ENCODE measurements around the gene CLASP1. TPM values are rescaled to one million over a fixed set of nuclear protein-coding genes. Genes with fewer than 3 reads are reported as not detected.
"Not testable (repeated sequence)": the region's sequence is repeated elsewhere in the genome, so short reads cannot be mapped to it uniquely, and the experiment has no call there.

CLASP1 gene
- polyA plus RNA-seq, 1 donor from 2014 or later, result 16.0 TPM

DNA sequence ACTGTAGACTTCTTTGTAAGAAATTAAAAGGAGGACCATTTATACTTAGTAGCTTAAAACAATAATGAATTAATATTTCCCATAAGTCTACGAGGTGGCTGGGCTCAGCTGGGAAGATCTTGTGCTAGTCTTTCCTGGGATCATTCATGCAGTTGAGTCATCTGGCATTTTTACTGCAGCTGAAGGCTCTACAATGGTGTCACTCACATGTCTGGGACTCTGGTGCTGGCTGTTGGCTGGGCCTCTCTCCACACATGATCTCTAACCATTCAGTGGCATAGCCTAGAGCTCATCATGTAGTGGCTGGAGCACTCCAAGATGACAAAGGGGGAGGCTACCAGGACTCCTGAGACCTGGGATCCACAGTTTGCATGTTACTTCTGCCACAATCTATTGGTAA, 35.5 kb downstream of the CLASP1 start:
- Mint-ChIP-seq H3K4me1 (peaks cover 6 to 16% (median 11%) of the 10 kb centered on the region in 3 donors), H3K27me3 (no peaks in the 10 kb centered on the region), H3K9me3 (peaks cover 0 to 2% (median 0%) of the 10 kb centered on the region in 3 donors), H3K27ac (peak overlapping the region in 1 of 3 donors; percentile 64), H3K36me3 (peaks cover 2% of the 10 kb centered on the region), H3K4me3 (peak overlapping the region in 1 of 4 donors; percentile 66)

DNA sequence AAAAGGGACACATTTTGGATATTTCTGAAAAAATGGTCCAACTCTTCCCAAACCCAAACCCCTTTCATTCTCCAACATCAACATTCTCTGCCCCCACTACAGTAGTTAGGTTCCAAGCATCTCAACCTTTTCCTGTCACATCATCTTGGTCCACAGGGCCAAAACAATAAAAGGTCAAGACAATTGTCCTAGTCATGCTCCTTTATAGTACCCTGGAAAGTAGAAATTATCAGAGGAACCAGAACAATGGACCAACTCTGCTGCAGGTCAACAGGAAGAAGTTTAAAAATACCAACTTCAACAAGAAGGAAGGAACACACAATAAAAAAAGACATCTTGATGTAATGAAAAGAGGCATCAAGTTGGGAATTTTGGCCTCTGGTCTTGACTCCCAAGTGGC, 36.1 kb downstream of the CLASP1 start:
- H3K27ac Mint-ChIP-seq, result peak overlapping the region in 1 of 3 donors; percentile 64
- peaks cover 0 to 2% (median 0%) of the 10 kb centered on the region in 3 donors for H3K9me3 Mint-ChIP-seq
- peaks cover 2% of the 10 kb centered on the region for H3K36me3 Mint-ChIP-seq
- no peaks in the 10 kb centered on the region for H3K27me3 Mint-ChIP-seq
- H3K4me3 Mint-ChIP-seq, result no peak overlapping the region
- H3K4me1 Mint-ChIP-seq, result peaks cover 9 to 16% (median 11%) of the 10 kb centered on the region in 3 donors

GRCh38 chr2:121611730-121612705, 37.2 kb downstream of the CLASP1 start:
- Mint-ChIP-seq H3K36me3 (peaks cover 2% of the 10 kb centered on the region), H3K27ac (no peak overlapping the region), H3K4me1 (peaks cover 9 to 16% (median 15%) of the 10 kb centered on the region in 3 donors), H3K9me3 (peaks cover 0 to 2% (median 0%) of the 10 kb centered on the region in 3 donors), H3K4me3 (no peak overlapping the region), H3K27me3 (no peaks in the 10 kb centered on the region)

DNA sequence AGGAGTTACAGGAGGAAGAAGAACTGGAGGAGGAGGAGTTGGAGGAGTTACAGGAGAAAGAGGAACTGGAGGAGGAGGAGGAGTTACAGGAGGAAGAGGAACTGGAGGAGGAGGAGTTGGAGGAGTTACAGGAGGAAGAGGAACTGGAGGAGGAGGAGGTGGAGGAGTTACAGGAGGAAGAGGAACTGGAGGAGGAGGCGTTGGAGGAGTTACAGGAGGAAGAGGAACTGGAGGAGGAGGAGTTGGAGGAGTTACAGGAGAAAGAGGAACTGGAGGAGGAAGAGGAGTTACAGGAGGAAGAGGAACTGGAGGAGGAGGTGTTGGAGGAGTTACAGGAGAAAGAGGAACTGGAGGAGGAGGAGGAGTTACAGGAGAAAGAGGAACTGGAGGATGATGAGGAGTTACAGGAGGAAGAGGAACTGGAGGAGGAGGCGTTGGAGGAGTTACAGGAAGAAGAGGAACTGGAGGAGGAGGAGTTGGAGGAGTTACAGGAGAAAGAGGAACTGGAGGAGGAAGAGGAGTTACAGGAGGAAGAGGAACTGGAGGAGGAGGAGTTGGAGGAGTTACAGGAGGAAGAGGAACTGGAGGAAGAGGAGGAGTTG, 38.1 kb downstream of the CLASP1 start:
- H3K4me1 Mint-ChIP-seq, result peaks cover 13 to 16% (median 16%) of the 10 kb centered on the region in 3 donors
- H3K9me3 Mint-ChIP-seq, H3K27me3 Mint-ChIP-seq, H3K36me3 Mint-ChIP-seq, H3K27ac Mint-ChIP-seq, H3K4me3 Mint-ChIP-seq: not testable (repeated sequence)

DNA sequence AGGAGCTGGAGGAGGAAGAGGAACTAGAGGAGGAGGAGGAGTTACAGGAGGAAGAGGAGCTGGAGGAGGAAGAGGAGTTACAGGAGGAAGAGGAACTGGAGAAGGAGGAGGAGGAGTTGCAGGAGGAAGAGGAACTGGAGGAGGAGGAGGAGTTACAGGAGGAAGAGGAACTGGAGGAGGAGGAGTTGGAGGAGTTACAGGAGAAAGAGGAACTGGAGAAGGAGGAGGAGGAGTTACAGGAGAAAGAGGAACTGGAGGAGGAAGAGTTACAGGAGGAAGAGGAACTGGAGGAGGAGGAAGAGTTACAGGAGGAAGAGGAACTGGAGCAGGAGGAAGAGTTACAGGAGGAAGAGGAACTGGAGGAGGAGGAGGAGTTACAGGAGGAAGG, 38.8 kb downstream of the CLASP1 start:
- not testable (repeated sequence) for H3K9me3 Mint-ChIP-seq, H3K27me3 Mint-ChIP-seq, H3K4me3 Mint-ChIP-seq, H3K27ac Mint-ChIP-seq, H3K36me3 Mint-ChIP-seq
- H3K4me1 Mint-ChIP-seq, result peaks cover 12 to 17% (median 15%) of the 10 kb centered on the region in 3 donors

DNA sequence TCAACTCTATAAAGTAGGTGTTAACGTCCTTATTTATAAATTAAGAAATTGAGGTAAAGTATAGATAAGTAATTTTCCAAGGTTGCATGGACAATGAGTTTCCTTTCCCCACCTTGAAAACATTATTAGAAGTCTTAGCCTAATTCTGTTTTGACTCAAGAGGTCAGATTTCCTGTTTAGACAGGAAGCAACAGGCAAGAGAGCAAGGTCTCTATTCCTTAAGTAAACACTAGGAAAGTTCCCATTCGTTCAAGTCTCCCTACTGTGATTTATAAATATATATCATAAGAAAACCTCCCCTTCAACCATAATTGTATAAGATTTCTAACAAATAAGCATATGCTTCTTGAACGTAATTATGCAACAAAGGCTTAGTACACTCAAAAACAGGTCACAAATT, 40.3 kb downstream of the CLASP1 start:
- no peaks in the 10 kb centered on the region for H3K27me3 Mint-ChIP-seq
- peaks cover 0 to 2% (median 0%) of the 10 kb centered on the region in 3 donors for H3K9me3 Mint-ChIP-seq
- H3K36me3 Mint-ChIP-seq, result peaks cover 10% of the 10 kb centered on the region
- peak overlapping the region in 1 of 3 donors; percentile 18 for H3K27ac Mint-ChIP-seq
- H3K4me3 Mint-ChIP-seq, result peak overlapping the region in 1 of 4 donors; percentile 30
- H3K4me1 Mint-ChIP-seq, result peaks cover 6 to 17% (median 15%) of the 10 kb centered on the region in 3 donors

- Mint-ChIP-seq H3K4me3 (no peak overlapping the region), H3K4me1 (peaks cover 10 to 20% (median 19%) of the 10 kb centered on the region in 3 donors), H3K36me3 (peaks cover 14% of the 10 kb centered on the region), H3K27ac (peak overlapping the region; percentile 20 to 80 (median 35)), H3K9me3 (peaks cover 0 to 2% (median 0%) of the 10 kb centered on the region in 3 donors), H3K27me3 (no peaks in the 10 kb centered on the region)
Measured at GRCh38 chr2:121608367-121608766, 40.9 kb downstream of the CLASP1 start.

- Mint-ChIP-seq H3K36me3 (peaks cover 17% of the 10 kb centered on the region), H3K9me3 (no peaks in the 10 kb centered on the region), H3K4me1 (peaks cover 16 to 27% (median 25%) of the 10 kb centered on the region in 3 donors), H3K27ac (peak overlapping the region in 1 of 3 donors; percentile 9), H3K27me3 (no peaks in the 10 kb centered on the region), H3K4me3 (no peak overlapping the region)
Measured at GRCh38 chr2:121605820-121606733, 43.2 kb downstream of the CLASP1 start.

- Mint-ChIP-seq H3K36me3 (peaks cover 19% of the 10 kb centered on the region), H3K9me3 (no peaks in the 10 kb centered on the region), H3K4me1 (peaks cover 28 to 39% (median 32%) of the 10 kb centered on the region in 3 donors)
Measured at GRCh38 chr2:121603185-121603584, 46.1 kb downstream of the CLASP1 start.

DNA sequence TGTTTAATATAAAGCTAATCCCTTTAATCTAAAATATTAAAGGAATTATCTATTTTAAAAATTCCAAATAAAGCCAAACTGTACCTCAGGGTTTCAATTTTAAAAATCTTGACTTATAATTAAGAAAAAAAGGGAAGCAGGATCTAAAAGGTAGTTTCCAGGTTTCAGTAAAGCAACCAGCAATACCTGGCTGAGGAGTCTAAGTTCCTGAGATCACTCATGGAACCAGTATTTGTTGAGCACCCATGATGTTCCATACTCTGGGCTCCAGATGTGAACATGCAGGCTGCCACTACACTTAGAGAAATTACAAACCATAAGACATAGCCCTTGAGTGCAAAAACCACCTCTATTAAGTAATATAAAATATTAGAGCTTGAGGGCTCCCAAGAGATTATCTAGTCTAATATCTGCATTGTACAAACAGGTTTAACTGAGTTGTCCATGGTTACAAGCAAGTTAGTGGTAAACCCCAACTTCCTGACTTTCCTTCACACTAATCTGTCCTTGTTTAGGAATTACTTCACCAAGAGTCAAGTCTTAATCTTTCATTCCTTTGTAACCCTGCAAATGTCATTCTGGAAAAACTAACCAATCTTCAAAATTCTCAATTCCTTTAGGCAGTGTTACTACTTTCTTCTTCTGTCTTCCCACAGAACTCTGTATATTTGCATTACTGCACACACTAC, 49.2 kb downstream of the CLASP1 start:
- Mint-ChIP-seq H3K9me3 (no peaks in the 10 kb centered on the region), H3K27ac (peak overlapping the region in 1 of 3 donors; percentile 42), H3K36me3 (peaks cover 12% of the 10 kb centered on the region), H3K4me1 (peaks cover 35 to 57% (median 55%) of the 10 kb centered on the region in 3 donors), H3K27me3 (no peaks in the 10 kb centered on the region), H3K4me3 (no peak overlapping the region)

More at GRCh38 chr2:121603185-121603584, 46.1 kb downstream of the CLASP1 start:
- peak overlapping the region in 1 of 3 donors; percentile 19 for H3K27ac Mint-ChIP-seq
- H3K4me3 Mint-ChIP-seq, result peak overlapping the region in 2 of 4 donors; percentile 20 to 45
- H3K27me3 Mint-ChIP-seq, result no peaks in the 10 kb centered on the region

DNA sequence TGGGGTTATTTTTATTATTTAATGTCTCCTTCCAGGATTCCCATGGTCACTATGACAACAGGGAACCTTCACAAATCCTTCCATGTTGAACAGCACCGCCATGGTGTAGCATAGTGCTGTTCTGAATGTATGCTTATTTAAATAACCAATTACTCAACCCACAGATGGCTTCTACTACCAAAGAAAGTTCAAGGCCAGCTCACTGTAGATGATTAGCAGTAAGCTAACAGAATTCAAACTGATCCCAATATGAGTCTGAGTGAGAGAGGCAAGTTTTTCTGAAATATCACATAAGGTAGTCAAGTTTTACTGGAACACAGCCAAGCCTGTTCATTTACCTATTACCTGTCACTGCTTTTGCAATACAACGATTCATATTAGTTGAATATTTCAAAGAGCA, 51.2 kb downstream of the CLASP1 start:
- H3K4me1 Mint-ChIP-seq, result peaks cover 27 to 54% (median 47%) of the 10 kb centered on the region in 3 donors
- H3K4me3 Mint-ChIP-seq, result no peak overlapping the region
- no peaks in the 10 kb centered on the region for H3K9me3 Mint-ChIP-seq
- peak overlapping the region in 1 of 3 donors; percentile 27 for H3K27ac Mint-ChIP-seq
- peaks cover 4% of the 10 kb centered on the region for H3K36me3 Mint-ChIP-seq
- no peaks in the 10 kb centered on the region for H3K27me3 Mint-ChIP-seq

- Mint-ChIP-seq H3K4me1 (peaks cover 29 to 45% (median 45%) of the 10 kb centered on the region in 3 donors), H3K27me3 (no peaks in the 10 kb centered on the region), H3K4me3 (peak overlapping the region; percentile 1 to 65 (median 26)), H3K27ac (peak overlapping the region; percentile 23 to 83 (median 55)), H3K36me3 (peaks cover 4% of the 10 kb centered on the region), H3K9me3 (no peaks in the 10 kb centered on the region)
Measured at GRCh38 chr2:121596221-121597080, 52.8 kb downstream of the CLASP1 start.
